Measurements from ENCODE around the gene APBB2.

DNA sequence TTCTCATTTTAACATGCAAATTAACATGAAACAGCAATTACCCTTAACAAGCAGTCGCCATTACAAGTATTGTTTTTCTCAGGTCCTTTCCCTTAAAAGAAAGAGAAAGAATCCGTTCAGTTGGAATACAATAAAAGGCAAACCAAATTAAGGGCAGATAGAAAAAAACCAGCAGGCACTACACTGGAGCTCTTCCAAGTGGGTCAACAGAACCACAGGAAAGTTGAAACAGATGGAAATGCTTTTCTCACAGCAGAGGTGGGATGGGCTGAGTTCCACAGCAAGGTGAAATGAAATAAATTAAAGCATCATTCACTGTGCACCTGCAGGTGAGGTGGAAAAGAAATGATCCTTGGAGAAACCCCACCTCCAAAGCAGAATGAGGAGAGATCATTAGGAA, 102.6 kb downstream of the APBB2 start:
- TF ChIP-seq, protein P1, sequence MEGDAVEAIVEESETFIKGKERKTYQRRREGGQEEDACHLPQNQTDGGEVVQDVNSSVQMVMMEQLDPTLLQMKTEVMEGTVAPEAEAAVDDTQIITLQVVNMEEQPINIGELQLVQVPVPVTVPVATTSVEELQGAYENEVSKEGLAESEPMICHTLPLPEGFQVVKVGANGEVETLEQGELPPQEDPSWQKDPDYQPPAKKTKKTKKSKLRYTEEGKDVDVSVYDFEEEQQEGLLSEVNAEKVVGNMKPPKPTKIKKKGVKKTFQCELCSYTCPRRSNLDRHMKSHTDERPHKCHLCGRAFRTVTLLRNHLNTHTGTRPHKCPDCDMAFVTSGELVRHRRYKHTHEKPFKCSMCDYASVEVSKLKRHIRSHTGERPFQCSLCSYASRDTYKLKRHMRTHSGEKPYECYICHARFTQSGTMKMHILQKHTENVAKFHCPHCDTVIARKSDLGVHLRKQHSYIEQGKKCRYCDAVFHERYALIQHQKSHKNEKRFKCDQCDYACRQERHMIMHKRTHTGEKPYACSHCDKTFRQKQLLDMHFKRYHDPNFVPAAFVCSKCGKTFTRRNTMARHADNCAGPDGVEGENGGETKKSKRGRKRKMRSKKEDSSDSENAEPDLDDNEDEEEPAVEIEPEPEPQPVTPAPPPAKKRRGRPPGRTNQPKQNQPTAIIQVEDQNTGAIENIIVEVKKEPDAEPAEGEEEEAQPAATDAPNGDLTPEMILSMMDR (IDR thresholded peaks at IDR 0.05) = no peak
- TF ChIP-seq POLR2A (IDR thresholded peaks at IDR 0.05) = no peak
